Epithelial cell of proximal tubule (primary cell): ENCODE measurements around the gene SLC35E4. TPM values are rescaled to one million over a fixed set of nuclear protein-coding genes. Genes with fewer than 3 reads are reported as not detected.
"Not testable (repeated sequence)": the region's sequence is repeated elsewhere in the genome, so short reads cannot be mapped to it uniquely, and the experiment has no call there.

Experiments
- DNase-seq: peaks from one replicate; pipeline ENCODE4 v3.0.0-alpha.2; 2011; ENCODE audit warnings: low read depth
- H3K4me3 ChIP-seq: 2 replicates; pipeline ENCODE4 v1.5.1; 2011; ENCODE audit warnings: low read depth, mild to moderate bottlenecking, low read length
- total RNA-seq: library from RNA; depleted of rRNA; stranded (reverse); fragments of >200 nt; gene quantifications from 2 replicates; pipeline ENCODE4 v1.2.3, GENCODE V29; 2015
- TF ChIP-seq, protein P1 (sequence below): conservative IDR thresholded peaks from 2 replicates; pipeline ENCODE4 v1.5.1; 2012; ENCODE audit warnings: low read depth, mild to moderate bottlenecking, low read length

The SLC35E4 gene
- total RNA-seq, 1 donor from 2014 or later = 10.7 TPM

DNA sequence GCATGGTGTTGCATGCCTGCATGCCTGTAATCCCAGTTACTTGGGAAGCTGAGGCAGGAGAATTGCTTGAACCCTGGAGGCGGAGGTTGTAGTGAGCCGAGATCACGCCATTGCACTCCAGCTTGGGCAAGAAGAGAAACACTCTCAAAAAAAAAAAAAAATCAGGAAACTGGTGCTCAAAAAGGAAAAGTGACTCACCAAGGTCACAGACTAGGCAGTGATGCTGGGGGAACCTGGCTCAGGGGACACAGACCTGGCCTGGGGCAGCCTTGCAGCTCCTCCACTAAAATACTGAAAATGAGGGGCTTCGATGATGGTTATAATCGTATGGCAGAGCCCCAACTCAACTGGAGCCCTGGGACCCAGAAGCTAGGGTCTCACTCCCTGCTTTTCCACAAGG is 8.1 kb upstream of the SLC35E4 start:
- DNase-seq = no peak
- H3K4me3 ChIP-seq = no peak overlapping the region
- TF ChIP-seq, protein P1, sequence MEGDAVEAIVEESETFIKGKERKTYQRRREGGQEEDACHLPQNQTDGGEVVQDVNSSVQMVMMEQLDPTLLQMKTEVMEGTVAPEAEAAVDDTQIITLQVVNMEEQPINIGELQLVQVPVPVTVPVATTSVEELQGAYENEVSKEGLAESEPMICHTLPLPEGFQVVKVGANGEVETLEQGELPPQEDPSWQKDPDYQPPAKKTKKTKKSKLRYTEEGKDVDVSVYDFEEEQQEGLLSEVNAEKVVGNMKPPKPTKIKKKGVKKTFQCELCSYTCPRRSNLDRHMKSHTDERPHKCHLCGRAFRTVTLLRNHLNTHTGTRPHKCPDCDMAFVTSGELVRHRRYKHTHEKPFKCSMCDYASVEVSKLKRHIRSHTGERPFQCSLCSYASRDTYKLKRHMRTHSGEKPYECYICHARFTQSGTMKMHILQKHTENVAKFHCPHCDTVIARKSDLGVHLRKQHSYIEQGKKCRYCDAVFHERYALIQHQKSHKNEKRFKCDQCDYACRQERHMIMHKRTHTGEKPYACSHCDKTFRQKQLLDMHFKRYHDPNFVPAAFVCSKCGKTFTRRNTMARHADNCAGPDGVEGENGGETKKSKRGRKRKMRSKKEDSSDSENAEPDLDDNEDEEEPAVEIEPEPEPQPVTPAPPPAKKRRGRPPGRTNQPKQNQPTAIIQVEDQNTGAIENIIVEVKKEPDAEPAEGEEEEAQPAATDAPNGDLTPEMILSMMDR = no peak

- TF ChIP-seq, protein P1 = no peak
- no peak for DNase-seq
- H3K4me3 ChIP-seq = no peak overlapping the region
Measured at GRCh38 chr22:30628491-30628890, 7.1 kb upstream of the SLC35E4 start.

GRCh38 chr22:30631469-30631868 is 4.1 kb upstream of the SLC35E4 start:
- not testable (repeated sequence) for H3K4me3 ChIP-seq, DNase-seq

DNA sequence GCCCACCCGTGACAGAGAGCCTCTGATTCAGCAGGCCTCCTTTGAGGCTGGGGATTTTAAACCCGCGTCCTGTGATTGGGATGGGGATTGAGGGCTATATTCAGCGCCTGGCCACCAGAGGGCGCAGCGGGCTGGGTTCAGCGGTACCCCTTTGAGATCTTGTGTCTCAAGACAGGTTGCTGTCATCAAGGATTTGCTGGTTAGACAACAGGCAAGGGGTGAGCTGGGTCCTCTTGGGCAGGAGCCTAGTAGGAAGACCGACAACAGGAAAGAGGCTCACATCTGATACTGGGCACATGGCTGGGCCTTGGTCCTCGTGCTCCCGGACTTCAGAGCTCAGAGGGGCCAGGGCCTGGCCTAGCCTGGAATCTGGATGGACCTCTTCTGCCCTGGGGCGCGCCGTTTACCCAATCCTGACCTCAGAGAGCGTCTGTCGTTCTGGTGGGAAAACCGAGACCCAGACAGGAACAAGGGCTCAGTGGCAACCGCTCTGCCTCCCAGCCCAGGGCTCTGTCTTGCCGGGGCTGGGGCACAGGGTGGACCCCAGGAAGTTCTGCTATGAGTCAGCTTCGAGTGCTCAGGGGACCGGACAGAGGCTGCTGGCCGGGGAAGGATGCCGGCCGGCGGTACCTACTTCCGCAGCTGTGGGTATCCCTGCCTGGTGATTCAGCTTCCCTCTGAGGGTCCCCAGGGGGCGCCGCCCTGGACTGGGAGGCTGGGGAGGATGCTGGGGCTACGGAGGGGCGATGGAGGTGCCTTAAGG is 929 bp upstream of the SLC35E4 start:
- H3K4me3 ChIP-seq = peak overlapping the region; percentile 63
- TF ChIP-seq, protein P1 = peak; percentile 96
- peak; percentile 49 for DNase-seq

GRCh38 chr22:30636226-30637077 is 871 bp downstream of the SLC35E4 start:
- TF ChIP-seq, protein P1 = no peak
- DNase-seq = no peak
- peak overlapping the region; percentile 63 for H3K4me3 ChIP-seq

GRCh38 chr22:30637701-30638114 is 2.1 kb downstream of the SLC35E4 start:
- no peak for DNase-seq
- no peak overlapping the region for H3K4me3 ChIP-seq
- TF ChIP-seq, protein P1 = no peak

GRCh38 chr22:30640361-30640760 is 4.8 kb downstream of the SLC35E4 start:
- DNase-seq = no peak
- TF ChIP-seq, protein P1 = no peak
- H3K4me3 ChIP-seq = no peak overlapping the region
